Omental fat pad (tissue), 4 donors: ENCODE measurements around the gene TBC1D10A. TPM values are rescaled to one million over a fixed set of nuclear protein-coding genes. Genes with fewer than 3 reads are reported as not detected.

ENCODE experiments used
- ATAC-seq: fragments of 150-250 bp; one replicate; pipeline ENCODE4 v1.9.1; 2016; ENCODE audit warnings: mild to moderate bottlenecking, moderate library complexity; ENCODE audit not compliant: low FRiP score
- DNase-seq: peaks from one replicate; pipeline ENCODE4 v3.0.0-alpha.2; 2019; ENCODE audit warnings: low spot score
- total RNA-seq, 4 donors: library from RNA; depleted of rRNA; stranded (reverse); fragments of >200 nt; gene quantifications; one replicate each; pipeline ENCODE4 v1.1.0, GENCODE V29; 2016
- TF ChIP-seq, protein P1 (sequence below), 3 donors: fragments of 450-650 bp; IDR thresholded peaks; one replicate each; pipeline ENCODE4 v1.5.1; 2016 to 2017; ENCODE audit warnings: antibody characterized with exemption in 3 of 3, mild to moderate bottlenecking in 3 of 3, moderate library complexity in 2 of 3

TBC1D10A gene
- total RNA-seq, 4 donors from 2014 or later = 17.5 to 42.1 (median 26.0) TPM

DNA sequence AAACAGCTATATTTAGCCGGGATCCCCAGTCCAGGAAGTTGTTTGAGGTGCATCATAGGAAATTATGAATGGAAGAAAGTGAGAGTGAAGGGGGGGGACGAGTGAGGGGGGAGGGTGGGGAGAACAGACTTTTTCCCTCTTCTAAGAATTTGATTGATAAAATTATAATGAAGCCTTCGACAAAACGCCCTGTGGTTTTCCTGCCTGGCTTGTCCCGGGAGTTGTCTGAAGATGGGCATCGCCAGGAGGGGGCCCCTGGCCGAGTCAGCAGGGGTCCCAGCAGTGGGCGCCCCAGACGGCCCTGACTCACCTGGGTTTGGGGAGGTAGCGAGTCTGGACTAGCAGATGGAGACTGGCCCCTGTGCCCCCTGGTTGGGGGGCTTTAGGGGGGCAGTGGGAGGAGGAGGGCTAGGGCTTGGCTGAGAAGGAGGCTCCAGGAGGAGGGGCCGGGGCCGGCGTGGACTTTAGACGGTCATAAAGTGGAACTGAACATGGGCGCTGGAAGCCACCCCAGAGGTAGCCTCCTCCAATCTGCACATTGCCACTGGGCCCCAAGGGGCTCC, 79.8 kb downstream of the TBC1D10A start:
- DNase-seq = no peak
- TF ChIP-seq, protein P1, sequence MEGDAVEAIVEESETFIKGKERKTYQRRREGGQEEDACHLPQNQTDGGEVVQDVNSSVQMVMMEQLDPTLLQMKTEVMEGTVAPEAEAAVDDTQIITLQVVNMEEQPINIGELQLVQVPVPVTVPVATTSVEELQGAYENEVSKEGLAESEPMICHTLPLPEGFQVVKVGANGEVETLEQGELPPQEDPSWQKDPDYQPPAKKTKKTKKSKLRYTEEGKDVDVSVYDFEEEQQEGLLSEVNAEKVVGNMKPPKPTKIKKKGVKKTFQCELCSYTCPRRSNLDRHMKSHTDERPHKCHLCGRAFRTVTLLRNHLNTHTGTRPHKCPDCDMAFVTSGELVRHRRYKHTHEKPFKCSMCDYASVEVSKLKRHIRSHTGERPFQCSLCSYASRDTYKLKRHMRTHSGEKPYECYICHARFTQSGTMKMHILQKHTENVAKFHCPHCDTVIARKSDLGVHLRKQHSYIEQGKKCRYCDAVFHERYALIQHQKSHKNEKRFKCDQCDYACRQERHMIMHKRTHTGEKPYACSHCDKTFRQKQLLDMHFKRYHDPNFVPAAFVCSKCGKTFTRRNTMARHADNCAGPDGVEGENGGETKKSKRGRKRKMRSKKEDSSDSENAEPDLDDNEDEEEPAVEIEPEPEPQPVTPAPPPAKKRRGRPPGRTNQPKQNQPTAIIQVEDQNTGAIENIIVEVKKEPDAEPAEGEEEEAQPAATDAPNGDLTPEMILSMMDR (IDR thresholded peaks at IDR 0.05) = no peak
- no peak for ATAC-seq

DNA sequence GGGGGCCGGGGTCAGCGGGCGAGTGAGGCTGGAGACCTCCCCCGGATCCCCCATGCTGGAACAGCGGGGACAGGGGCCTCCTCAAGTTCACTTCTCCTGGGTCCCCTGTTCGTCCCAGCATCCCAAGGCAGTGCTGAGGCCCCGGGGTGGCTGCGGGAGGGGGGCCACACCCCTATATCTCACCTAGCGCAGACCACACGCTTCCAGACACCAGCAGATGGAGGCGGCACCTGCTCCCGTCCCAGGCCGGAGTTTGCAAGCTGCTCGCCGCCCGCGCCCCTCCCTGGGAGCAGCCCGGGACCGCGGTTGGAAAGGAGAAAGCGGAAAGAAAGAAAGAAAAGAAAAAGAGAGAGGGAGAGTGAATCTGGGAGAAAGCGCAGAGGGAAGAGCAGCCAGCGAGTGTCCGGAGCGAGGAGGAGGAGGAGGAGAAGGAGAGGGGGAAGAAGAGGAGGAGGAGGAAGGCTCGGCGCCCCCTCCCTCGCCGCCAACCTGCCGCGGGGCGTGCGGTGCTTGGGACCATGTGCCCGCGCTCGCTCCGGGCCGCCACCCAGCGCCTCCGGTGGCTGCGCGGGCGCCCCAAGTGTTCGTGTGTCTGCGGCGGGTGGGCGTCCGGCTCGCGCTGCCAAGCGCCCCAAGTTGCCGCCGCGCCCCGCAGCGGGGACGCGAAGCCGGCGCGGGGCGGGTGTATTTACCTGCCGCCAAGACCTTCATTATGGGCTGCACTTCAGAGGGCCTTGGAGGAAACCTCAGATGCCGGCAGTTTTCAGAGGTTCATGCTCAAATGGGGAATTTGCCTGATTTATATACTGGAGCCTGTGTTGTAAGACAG, 80.5 kb downstream of the TBC1D10A start, which contains the start of gene LIF:
TSS of gene LIF (minus strand) at position 775 of the 829 bp plus-strand sequence. CDS start at position 711, 64 bp downstream.
- TF ChIP-seq, protein P1 (IDR thresholded peaks at IDR 0.05) = no peak
- ATAC-seq = peak; percentile 9
- DNase-seq = no peak

DNA sequence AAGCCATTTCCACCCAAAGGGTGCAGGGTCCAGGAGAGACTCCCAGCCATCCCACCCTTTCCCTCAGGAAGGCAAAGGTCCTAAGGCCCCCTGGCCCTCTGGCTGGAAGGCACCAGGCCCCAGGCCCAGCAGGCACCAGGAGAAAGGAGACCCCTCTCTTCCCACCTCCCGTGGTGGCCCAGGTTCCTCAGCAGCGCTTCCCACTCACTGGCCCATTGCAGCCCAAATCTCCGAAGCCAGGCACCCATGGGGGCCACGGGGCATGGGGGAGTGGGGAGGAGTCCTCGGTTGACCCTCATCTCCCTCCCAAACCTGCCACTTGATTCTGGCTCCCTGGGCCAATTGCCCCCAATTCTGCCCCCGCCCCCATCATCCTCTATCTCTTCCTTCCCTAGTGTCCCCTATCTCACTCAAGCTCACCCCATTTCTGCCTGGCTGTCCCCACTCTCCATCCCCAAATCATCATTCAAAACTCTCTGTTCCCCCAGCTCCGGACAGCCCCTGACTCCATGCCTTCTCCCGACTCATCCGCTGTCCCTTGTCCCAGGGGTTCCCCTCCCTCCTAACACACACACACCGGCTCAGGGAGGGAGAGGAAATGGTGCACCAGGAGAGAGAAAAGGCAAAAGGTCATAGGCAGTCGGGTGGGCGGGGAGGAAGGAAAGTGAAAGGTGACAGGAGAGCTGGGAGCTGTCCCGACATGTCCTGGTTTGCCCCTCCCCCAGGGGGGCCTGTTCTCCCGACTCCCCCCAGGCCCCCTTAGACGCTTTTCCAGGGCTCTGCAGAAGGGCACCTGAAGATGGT, 81.4 kb downstream of the TBC1D10A start:
- TF ChIP-seq, protein P1 (IDR thresholded peaks at IDR 0.05) = no peak
- DNase-seq = no peak
- no peak for ATAC-seq

DNA sequence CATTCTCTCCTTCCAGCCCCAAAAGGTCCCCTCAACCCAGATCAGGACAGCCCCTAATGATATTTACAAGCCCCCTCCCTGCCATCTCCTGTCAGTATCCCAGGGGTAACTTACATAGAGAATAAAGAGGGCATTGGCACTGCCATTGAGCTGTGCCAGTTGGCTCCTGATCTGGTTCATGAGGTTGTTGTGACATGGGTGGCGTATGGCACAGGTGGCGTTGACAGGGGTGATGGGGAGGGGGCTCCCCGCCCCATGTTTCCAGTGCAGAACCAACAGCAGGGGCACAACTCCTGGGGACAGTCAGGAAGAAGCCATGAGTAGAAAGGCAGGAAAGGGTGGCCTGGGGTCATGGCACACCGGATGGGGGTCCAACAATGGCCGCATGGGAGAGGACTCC, 82.1 kb downstream of the TBC1D10A start:
- no peak for ATAC-seq
- no peak for DNase-seq
- TF ChIP-seq, protein P1 (IDR thresholded peaks at IDR 0.05) = no peak

DNA sequence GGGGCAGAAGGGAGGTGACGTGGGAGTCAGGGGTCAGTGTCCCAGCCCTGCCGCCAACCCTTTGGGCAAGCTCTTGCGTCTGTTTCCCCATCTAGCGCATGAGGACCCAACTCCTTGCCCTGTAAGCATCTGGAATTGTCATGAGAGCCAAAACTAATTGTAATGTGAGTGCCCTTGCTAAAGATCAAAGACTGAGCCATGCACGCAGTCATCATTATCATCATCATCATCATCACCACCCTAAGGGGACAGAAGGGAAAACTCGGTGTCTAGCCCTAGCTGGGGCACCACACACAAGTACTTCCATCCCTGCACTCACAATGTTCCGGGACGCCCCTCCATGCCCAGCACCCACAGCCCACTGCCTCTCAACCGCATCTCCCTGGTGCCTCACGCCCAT, 82.7 kb downstream of the TBC1D10A start:
- TF ChIP-seq, protein P1 (IDR thresholded peaks at IDR 0.05) = no peak
- ATAC-seq (no peak), DNase-seq (no peak)

DNA sequence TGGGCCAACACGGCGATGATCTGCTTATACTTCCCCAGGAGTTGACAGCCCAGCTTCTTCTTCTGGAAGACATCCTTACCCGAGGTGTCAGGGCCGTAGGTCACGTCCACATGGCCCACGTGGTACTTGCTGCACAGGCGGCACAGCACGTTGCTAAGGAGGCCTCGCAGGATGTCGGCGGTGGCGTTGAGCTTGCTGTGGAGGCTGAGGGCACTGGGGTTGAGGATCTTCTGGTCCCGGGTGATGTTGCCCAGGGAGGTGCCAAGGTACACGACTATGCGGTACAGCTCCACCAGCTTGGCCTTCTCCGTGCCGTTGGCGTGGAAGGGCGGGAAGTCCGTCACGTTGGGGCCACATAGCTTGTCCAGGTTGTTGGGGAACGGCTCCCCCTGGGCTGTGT, 83.1 kb downstream of the TBC1D10A start:
- DNase-seq (no peak), ATAC-seq (no peak)
- TF ChIP-seq, protein P1 (IDR thresholded peaks at IDR 0.05) = no peak

Other genes starting within 250 kb of the TBC1D10A start
- not detected for gene HORMAD2, start 246.5 kb downstream of the TBC1D10A start, total RNA-seq
- gene LIF, start 80.2 kb downstream of the TBC1D10A start, total RNA-seq = 10 to 100 TPM in 2 of 4 donors, 1 to 10 TPM in 2; 1.3 to 74.7 (median 24.4) TPM
- 10 to 100 TPM in 1 of 4 donors, 1 to 10 TPM in 3; 7.1 to 17.8 (median 8.6) TPM for gene OSM, start 60.1 kb downstream of the TBC1D10A start, total RNA-seq
- gene CASTOR1, start 37.4 kb downstream of the TBC1D10A start, total RNA-seq = 10 to 100 TPM in 3 of 4 donors, 1 to 10 TPM in 1; 7.1 to 47.9 (median 21.0) TPM
- 10 to 100 TPM; 38.5 to 71.7 (median 60.4) TPM for gene SF3A1, start 30.0 kb upstream of the TBC1D10A start, total RNA-seq
- gene CCDC157, start 30.1 kb upstream of the TBC1D10A start, total RNA-seq = 1 to 10 TPM in 3 of 4 donors, under 1 TPM in 1; 0.95 to 2.7 (median 1.8) TPM
- gene RNF215, start 60.5 kb upstream of the TBC1D10A start, total RNA-seq = 10 to 100 TPM in 3 of 4 donors, 1 to 10 TPM in 1; 6.7 to 16.9 (median 11.8) TPM
- 1 to 10 TPM; 3.0 to 8.8 (median 5.0) TPM for gene SEC14L2, start 70.1 kb upstream of the TBC1D10A start, total RNA-seq
- gene MTFP1, start 98.8 kb upstream of the TBC1D10A start, total RNA-seq = 10 to 100 TPM; 11.2 to 14.7 (median 14.1) TPM
- not detected for gene SEC14L3, start 145.1 kb upstream of the TBC1D10A start, total RNA-seq
- under 1 TPM in 1 of 4 donors, not detected in 3; 0.46 TPM for gene SEC14L4, start 178.8 kb upstream of the TBC1D10A start, total RNA-seq
- gene SEC14L6, start 219.8 kb upstream of the TBC1D10A start, total RNA-seq = 1 to 10 TPM in 3 of 4 donors, not detected in 1; 1.3 to 3.9 (median 2.2) TPM
- 1 to 10 TPM in 3 of 4 donors, not detected in 1; 1.4 to 2.5 (median 1.8) TPM for gene GAL3ST1, start 247.7 kb upstream of the TBC1D10A start, total RNA-seq